ENCODE measurements around the gene PIR.

Gene PIR

DNA sequence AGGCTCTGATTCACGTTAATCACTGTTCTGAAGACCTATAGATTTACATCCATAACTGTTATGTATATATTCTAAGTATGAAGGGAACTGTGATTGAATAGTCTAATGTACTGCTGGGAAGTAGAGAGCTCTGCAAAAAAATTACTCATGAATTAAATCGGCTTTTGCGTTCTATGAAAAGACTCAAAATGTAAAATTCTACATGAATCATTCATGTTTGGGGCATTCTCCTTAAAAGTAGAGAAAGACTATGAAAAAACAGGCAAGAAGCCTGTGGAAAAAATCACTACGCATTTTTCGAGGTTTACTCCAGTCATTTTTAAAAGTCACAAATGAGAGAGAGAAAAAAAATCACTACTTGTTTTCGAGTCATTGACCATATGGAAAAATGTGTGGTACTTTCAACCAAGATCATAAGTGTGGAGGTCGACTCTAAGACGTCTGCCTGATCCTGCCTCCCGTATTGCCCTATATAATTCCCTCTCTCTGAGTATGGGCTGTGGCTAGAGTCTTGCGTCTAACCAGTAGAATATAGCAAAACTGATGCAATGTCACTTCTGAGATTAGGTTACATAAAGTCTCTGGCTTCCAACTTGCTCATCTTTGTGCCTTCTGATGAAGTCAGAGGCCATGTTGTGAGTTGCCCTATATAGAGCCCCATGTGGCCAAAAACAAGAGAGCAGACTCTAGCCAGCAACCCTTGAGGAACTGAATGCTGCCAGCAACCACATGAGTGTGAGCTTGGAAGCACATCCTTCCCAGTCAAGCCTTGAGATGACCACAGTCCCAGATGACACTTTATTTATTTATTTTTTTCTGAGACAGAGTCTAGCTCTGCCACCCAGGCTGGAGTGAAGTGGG, 76.8 kb downstream of the PIR start:
- no peak for DNase-seq

DNA sequence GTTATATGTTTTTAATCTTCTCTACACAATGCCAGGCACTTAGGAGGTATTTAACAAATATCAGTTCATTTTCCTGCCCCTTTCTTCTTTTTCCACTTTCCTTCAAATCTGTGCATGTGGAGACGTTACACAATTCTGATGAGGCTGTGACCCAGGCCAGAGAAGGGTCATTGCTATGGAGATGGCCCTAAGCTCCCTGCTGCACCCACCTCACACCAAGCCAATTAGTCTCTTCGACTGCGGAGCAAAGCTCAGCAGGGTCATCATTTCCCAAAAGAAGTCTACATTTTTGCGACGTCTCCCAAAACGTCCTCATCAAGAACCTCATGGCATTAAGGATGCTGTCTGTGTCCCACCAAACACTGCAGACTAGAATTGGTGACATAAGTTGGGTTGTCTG, 80.0 kb downstream of the PIR start:
- no peak for DNase-seq

DNA sequence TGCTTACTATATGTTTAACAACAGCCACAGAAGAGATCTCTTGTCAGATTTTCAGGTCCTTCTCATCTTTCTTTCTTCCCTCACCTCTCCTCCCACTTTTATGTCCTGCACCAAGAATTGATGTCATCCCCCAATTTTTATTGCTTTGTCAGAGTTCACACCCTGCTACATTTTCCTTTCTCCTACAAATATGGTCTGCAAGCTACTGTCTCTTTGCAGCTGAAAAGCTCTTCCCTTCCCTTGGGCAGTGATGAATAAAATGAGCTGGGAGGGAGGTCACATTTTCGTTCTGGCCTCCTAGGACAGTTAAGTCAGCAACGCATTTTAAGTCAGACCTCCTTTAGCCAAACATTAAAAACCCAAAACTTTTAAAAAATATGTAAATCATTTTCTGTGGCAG, 82.2 kb downstream of the PIR start:
- no peak for DNase-seq

DNA sequence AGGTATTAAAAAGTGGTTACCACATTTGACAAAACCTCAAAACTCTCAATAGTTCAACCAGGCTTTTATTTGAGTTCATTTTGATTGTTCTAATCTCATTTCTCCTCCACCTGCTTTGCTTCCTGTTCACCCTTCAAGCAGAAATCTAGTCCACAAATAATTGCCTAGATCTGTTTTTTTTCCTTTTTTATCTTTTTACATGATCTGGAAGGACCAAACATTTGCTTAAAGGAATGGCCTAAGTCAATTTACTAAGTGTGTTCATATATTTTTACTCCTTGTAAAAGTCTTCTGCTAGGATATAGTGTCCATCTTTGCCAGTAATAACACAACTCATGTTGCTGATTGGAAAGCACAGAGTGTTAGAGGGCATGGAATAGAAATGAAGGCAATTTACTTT, 82.7 kb downstream of the PIR start:
- no peak for DNase-seq

DNA sequence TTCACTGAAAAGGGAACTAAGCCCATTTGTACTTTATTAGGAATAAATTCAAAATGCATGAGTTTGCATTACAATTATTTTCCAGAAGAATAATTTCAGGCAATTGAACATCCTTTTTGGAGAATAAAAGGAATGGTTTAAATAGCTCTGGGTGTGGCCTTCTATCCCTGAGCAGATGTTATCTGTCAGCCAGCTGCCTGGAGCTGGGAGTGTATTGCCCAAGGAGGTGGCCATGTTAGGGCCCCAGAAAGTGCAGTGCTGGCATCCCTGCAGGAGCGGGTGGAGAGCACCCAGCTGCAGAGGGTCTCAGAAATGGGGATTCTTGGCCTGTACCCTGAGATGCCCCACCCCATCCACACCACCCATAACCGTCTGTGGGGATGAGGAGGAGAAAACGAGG, 87.3 kb downstream of the PIR start:
- DNase-seq = no peak

DNA sequence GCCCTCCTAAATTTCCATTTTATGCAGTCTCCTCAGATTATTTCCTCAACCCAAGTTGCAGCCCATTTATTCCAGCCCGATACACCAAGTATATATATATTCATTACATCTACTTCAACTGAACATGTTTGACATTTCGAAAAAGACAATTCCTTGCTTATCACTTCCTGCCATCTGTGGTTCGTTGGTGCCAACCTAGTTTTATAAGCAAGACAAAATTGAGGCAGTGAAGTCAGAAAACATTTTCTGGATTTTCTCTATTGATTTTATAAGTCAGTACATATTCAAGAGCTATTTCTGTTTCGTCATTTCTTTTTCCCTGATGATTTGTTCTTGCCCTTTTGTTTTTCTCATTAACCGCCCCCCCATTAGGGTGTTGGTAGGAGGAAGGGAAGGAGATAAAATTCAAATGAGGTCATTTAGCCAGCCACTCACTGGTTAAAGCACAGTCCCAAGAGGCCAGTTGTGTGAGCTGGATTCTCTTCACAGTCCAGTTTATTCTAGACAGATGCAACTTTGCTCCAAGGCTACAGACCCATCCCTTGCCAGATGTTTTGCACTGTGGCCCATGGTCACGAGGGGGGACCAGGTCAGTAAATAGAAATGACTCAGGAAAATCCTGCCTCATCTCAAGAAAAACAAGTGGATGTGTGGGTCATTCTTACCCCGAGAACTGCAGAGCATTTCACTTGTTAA, 88.6 kb downstream of the PIR start:
- DNase-seq = no peak

DNA sequence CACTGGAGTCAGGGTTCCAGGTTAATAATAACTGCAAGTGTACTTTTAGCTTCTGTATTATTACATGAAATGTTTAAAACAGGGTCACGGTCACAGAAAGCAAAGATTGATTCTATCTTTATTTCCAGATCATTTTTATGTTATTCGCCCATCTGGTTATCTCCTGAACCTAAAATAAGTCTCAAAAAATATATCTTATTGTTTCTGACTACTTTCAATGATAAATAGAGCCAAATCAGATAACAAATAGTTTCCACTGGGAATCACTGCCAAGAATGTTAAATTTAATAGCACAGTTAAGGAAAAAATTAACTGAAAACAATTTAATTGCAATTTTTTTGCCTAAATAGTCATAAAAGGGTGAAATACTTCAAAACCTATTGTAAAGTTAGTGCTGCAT, 91.8 kb downstream of the PIR start:
- DNase-seq = no peak

DNA sequence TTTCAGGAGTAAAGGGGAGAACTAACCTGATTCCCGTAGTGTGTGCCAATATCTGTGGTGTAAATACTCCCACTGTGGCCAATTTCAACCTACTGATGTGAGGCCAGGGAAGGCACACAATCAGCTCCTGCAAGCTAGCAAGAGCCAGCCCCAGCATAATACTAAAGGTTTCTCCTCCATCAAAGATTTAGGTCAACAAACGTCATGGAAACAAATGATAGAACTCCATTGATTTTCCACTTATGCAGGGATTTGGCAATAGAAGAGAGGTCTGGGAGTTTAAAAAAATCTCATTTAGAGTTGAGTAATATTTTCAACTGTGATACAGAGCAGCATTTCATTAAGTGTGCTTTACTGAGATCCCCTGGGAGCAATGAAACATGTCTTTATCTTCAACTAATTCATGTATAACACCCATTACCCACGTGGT, 93.2 kb downstream of the PIR start:
- no peak for DNase-seq

DNA sequence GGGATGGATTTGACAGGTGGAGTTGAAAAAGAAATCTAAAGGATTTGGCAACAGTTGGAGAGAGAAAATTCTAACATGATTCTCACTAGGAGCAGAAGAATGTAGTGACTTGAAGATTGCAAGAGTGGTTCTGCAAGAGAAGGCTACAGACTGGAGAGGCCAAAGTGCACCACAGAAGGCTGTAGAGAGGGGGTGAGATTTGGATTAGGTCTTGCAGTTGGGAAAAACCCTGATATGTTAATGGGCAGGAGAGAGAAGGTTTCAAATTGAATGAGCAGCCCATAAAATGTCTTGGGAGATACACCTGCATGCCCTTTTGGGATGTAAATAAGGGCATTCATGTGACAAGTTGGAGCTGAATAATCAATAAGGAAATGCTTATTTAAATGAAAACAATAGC, 94.3 kb downstream of the PIR start:
- no peak for DNase-seq

DNA sequence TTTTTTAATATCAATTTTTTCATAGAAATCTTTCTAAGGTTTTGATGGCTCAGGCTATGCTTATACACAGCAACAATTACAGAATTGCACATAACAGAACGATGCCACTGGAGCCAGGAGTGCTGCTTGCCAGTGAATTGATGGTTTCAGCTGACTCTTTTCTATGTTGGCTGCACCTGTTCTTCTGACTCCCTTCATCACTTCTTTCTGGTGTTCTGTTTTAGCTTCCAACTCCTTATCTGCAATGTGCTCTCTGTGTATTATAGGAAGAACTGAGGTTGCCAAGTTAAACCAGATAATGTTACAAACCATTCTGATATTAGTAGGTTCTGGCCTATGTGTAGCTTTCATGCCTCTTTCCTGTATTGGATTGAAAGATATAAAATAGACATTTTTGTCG, 97.3 kb downstream of the PIR start:
- DNase-seq = no peak

DNA sequence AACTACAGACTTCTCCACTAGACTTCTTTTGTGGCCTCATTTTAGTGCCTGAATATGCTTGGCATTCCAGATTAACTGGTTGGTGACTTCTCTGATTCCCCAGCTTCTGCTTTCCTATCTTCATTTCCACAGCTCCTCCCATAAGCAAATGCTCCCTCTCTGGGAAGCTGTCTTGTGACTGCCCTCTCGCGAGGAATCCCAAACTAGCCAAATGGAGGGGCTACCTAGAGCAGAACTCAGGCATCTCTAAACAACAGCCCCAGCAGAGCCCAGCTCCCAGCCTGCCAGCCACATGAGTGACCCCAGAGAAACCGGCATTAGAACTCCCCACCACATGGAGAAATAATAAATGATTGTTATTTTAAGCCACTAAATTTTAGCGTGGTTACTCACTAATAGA, 101.3 kb downstream of the PIR start:
- DNase-seq = no peak

DNA sequence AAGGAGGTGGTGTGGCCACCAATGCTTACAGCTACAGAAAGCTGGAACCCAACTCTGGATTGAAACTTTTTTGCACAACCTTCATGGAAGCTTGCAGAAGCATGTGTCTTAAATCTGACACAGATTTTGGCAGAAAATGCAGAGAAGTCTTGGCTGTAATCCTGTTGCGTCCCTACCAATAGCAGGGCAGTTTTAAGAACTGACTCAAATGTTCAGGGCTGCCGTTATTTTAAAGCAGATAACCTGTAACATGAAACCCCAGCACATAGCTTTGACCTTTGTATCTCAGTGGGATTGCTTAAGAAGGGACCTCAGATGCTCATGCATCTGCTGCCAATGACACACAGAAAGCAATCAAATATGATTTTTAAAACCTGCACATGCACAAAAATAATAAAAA, 108.8 kb downstream of the PIR start, which contains the start of gene VEGFD:
TSS of gene VEGFD (minus strand) at position 110 of the 400 bp plus-strand sequence. CDS start 467 bp downstream, outside the sequence.
- no peak for DNase-seq

DNA sequence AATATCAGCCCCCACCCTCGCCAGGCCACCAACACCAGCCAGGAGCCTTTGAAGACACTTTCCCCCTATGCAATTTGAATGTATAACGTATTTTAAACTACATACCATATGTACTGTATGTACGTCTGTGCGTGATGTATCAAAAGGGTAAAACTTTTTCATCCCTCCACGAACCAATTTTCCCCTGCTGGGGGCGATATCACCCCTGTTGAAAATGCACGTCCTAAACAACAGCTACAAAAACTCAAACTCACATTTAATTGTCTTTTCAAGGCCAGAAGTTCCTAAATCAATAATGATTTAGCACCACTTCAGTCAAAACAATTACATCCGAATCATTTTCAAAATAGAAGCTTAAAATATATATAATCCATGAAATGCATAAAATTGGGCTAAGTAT, 110.3 kb downstream of the PIR start:
- no peak for DNase-seq

DNA sequence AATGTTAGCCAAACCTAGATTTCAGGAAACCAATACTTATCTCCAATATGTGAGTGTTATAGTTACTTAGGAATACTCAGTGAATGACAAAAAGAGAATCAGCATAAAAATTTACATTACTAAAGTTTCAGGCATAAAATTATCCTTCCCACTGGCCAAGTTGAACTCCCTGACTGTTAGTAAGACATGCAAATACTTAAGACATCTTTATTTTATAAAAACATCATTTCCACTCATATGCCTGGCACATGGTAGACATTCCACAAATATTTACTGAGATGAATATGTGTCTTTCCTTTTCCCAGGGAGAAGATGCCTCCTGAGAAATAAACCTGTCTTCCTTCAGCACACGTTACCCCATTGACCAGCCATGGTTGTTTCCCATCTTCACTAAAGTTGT, 116.2 kb downstream of the PIR start:
- no peak for DNase-seq

DNA sequence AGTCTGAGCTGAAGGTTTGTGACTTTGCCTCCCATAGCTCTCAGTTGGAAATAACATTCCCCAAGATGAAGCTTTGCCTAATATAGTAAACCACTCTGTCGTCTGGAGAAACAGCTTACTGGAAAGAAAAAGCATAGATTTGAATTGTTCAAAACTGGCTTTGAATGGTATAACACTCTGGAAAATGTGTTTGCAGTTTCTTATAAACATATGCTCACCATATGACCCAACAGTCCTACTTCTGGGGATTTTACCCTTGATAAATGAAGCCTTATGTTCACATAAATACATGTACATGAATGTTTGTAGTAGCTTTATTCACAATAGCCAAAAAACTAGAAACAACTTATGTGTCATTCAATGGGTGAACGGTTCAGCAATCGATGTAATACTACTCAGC, 119.2 kb downstream of the PIR start:
- DNase-seq = no peak

DNA sequence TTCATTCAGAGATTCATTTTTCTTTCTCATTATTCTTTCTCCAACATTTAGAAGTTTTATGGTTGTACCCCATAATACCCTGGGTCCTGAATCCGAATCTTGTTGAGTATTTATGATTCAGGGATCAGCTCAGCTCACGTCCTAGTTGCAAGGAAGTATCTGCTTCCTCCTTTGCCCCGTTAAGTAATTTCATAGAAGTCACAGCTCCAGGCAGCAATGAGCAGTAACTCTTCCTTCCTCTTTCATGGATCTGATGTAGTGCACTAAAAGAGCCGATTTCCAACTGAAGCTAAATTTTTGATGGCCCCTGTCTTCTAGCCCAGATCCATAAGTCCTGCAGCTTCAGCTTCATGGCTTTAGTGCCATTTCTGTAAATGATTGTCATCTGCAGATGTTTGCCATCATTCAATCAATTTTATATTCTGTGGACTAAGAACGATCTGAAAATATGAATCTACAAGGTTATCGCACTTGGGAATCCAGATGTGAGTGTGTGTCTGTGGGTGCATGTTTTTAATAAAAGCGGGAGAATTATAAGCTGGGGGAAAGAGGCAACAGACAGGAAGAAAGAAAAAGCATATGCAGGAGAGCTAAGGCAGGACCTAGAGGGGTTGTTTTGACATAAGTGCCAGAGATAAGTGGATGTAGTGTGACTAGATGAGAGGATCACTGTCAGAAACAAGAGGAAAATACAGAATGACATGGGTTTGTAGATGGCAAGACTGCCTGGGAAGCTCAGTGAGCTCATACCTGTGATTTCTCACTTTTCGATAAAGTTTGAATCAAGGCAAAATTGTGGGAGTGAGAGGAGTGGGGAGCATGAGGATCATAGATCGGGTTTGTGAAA, 126.4 kb downstream of the PIR start:
- DNase-seq = no peak

DNA sequence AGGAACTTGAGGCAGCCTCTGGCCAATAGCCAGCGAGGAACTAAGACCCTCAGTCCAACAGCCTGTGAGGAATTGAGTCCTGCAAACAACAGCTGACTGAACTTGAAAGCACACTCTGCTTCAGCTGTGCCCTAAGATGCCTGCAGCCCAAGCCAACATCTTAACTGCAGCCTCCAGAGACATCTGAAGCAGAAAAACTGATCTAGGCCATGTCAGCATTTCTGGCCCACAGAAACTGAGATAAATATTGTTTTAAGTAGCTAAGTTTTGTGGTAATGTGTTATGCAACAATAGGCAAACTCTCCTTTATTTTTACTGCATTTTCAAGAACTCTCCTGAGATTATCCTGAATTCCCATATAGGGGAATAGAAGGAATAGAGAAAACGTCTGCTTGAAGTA, 133.4 kb downstream of the PIR start:
- no peak for DNase-seq

DNA sequence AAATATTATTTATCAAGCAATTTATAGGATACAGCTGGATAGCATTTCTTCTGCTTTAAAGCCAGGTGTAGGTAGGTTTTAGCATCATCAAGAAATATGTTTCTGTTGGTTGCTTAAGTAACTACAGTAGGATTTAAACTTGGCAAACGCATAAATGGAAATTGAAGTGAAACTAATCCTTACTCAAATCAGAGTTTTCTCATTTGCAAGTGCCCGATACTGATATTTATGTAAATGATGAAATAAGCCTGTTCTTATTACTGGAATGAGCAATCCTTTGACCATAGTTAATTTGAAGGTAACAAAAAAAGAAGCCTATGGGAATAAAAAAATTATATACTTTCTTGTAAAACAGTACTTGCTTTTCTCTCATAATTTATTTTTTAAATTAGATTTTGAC, 134.6 kb downstream of the PIR start:
- no peak for DNase-seq

DNA sequence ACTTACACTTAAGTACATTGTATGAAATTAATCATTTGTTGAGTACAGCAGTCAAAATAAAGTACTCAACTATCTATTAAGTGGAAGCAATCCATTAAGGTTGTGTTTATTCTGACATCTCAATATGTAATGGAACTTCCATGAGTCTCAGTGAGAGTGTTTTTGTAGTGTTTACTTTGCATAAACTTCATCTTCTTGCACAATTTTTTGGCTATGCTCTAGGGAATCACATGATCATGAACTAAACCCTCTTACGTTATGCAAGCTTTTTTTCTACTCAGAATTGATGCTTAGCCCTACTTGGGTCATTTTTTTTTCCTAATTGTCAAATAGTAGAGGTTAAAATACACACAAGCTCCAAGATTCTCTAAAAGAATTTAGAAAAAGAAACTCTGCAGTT, 136.7 kb downstream of the PIR start:
- DNase-seq = no peak

DNA sequence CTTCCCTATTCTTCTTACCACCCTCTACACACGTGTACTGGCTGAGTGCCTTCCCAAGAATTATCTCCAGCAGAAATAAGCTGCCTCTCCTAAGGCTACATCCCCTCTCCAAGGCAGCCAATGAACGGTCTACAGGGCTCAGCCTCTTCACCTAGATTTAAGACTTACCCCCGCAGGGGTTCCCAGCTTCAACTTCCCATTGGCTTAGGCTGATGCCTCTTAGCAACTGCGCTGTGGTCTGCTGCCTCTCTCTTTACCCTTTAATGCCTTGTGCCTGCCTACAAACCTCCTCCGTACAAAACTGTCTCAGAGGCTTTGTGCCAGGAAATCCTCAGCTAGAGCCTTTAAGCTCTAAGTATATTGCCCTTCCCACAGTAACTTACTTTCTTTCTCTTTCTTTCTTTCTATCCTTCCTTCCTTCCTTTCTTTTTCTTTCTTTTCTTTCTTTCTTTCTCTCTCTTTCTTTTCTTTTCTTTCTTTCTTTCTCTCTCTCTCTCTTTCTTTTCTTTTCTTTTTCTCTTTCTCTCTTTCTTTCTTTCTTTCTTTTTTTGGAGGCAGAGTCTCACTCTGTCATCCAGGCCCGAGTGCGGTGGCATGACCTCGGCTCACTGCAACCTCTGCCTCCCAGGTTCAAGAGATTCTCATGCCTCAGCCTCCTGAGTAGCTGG, 142.7 kb downstream of the PIR start:
- DNase-seq = no peak

DNA sequence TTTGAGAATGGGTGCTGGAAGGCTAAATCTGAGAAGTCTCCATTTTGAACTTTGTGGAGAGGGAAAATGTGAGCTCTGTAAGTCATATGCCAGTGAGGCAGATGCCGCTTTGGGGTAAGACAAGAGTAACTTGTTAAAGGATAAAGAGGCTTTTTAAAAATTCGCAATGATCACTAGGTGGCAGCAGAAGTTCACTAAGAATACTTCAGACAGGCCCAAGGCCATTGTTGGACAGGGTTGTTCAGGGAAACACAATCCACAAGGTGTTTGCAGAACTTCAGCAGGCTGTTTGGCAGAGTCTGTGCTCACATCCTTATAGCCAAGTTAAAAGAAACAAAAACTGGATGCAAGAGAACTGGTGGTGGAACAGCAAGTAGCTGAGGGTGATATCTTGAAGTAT, 144.1 kb downstream of the PIR start:
- DNase-seq = no peak

DNA sequence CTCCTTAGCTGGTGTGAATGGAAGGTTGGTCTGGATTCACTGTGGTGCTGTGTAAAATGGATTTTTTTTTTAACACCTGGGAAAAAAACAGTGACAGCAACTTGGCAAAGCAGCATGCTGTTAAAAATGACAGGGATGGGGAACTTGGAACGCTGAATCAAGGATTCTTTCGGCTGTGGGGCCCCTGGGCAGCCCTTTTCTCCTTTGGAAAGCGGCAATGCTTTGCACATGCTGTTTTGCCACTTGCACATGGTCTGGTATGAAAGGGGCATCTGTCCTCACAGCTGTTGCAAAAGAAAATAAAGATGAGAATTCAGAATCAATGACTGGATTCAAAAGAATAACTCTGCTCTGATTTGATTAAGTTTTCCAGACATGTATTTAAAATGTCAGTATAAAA, 147.2 kb downstream of the PIR start:
- DNase-seq = no peak

DNA sequence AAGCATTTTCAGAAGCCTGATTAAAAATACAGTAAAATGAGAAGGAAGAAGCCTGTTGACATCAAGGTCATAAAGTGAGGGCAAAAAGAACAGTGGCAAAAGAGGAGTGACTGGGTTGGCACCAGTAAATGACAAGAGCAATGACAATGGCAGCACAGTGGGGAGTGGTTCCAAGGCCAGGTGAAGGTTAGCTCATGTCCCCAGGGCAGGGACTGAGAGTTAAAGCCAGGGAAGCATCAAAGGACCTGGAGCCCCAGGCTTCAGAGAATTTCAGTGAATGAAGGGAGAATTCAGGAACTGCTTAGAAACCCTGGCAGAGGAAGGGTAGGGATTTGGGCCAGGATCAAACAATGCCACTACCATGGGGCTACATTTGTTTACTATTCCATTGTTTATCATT, 149.0 kb downstream of the PIR start:
- no peak for DNase-seq
